Trophoblast cell (in vitro differentiated cells and primary cell): ENCODE measurements around the gene TAGLN2.
"Not testable (repeated sequence)": the region's sequence is repeated elsewhere in the genome, so short reads cannot be mapped to it uniquely, and the experiment has no call there.

Experiments
- DNase-seq, 2 donors: peaks; one replicate each; pipeline ENCODE4 v3.0.0-alpha.2; 2016
- H2AFZ ChIP-seq: 2 replicates; pipeline ENCODE4 v1.6.1; 2013; ENCODE audit warnings: low read length, moderate library complexity, mild to moderate bottlenecking; ENCODE audit not compliant: insufficient read depth, poor library complexity
- H2AK5ac ChIP-seq: 2 replicates; pipeline ENCODE4 v1.6.1; 2013; ENCODE audit warnings: mild to moderate bottlenecking, low read length
- H2BK120ac ChIP-seq: 2 replicates; pipeline ENCODE4 v1.6.1; 2013; ENCODE audit warnings: low read length, mild to moderate bottlenecking, moderate library complexity; ENCODE audit not compliant: insufficient read depth, poor library complexity
- H2BK12ac ChIP-seq: 2 replicates; pipeline ENCODE4 v1.6.1; 2013; ENCODE audit warnings: mild to moderate bottlenecking, low read length, moderate library complexity
- H2BK5ac ChIP-seq: 2 replicates; pipeline ENCODE4 v1.6.1; 2013; ENCODE audit warnings: low read length, low read depth, moderate library complexity, mild to moderate bottlenecking; ENCODE audit not compliant: poor library complexity
- H3K14ac ChIP-seq: 2 replicates; pipeline ENCODE4 v1.6.1; 2013; ENCODE audit warnings: mild to moderate bottlenecking, low read length
- H3K18ac ChIP-seq: 2 replicates; pipeline ENCODE4 v1.6.1; 2013; ENCODE audit warnings: mild to moderate bottlenecking, low read length
- H3K23ac ChIP-seq: 2 replicates; pipeline ENCODE4 v1.6.1; 2013; ENCODE audit warnings: low read length
- H3K27ac ChIP-seq: 2 replicates; pipeline ENCODE4 v1.5.1; 2013; ENCODE audit warnings: low read depth, mild to moderate bottlenecking, inconsistent platforms, low read length, moderate library complexity
- H3K27me3 ChIP-seq: 2 replicates; pipeline ENCODE4 v1.6.1; 2013; ENCODE audit warnings: inconsistent platforms, mild to moderate bottlenecking, low read length, moderate library complexity; ENCODE audit not compliant: insufficient read depth
- H3K36me3 ChIP-seq, 2 experiments: 1 replicate in 1 of 2; 2 replicates in 1 of 2; pipeline ENCODE4 v1.6.1; 2013; ENCODE audit warnings: low read length in 2 of 2, mild to moderate bottlenecking in 2 of 2, moderate library complexity in 1 of 2; ENCODE audit not compliant: insufficient read depth in 2 of 2, control insufficient read depth in 1 of 2
- H3K4ac ChIP-seq: 2 replicates; pipeline ENCODE4 v1.6.1; 2013; ENCODE audit warnings: low read depth, mild to moderate bottlenecking, low read length, moderate library complexity
- H3K4me1 ChIP-seq, 2 experiments: 1 replicate in 1 of 2; 2 replicates in 1 of 2; pipeline ENCODE4 v1.6.1; 2013; ENCODE audit warnings: low read length in 2 of 2, mild to moderate bottlenecking in 2 of 2, moderate library complexity in 1 of 2; ENCODE audit not compliant: insufficient read depth in 2 of 2, control insufficient read depth in 1 of 2
- H3K4me2 ChIP-seq: 2 replicates; pipeline ENCODE4 v1.6.1; 2013; ENCODE audit warnings: inconsistent platforms, mild to moderate bottlenecking, low read length, moderate library complexity
- H3K4me3 ChIP-seq: 2 replicates; pipeline ENCODE4 v1.5.1; 2013; ENCODE audit warnings: mild to moderate bottlenecking, low read depth, low read length, inconsistent platforms
- H3K79me1 ChIP-seq: one replicate; pipeline ENCODE4 v1.6.1; 2013; ENCODE audit warnings: low read length
- H3K79me2 ChIP-seq: 2 replicates; pipeline ENCODE4 v1.6.1; 2013; ENCODE audit warnings: low read length, mild to moderate bottlenecking; ENCODE audit not compliant: control insufficient read depth, insufficient read depth, poor library complexity
- H3K9ac ChIP-seq: 2 replicates; pipeline ENCODE4 v1.6.1; 2013; ENCODE audit warnings: mild to moderate bottlenecking, low read length
- H3K9me3 ChIP-seq: 2 replicates; pipeline ENCODE4 v1.6.1; 2013; ENCODE audit warnings: low read depth, mild to moderate bottlenecking, control low read depth, inconsistent platforms, low read length; ENCODE audit not compliant: insufficient read depth
- H4K12ac ChIP-seq: 2 replicates; pipeline ENCODE4 v1.6.1; 2013; ENCODE audit warnings: low read depth, mild to moderate bottlenecking, low read length, moderate library complexity
- H4K8ac ChIP-seq: 2 replicates; pipeline ENCODE4 v1.6.1; 2013; ENCODE audit warnings: low read depth, mild to moderate bottlenecking, low read length, moderate library complexity
- H4K91ac ChIP-seq: one replicate; pipeline ENCODE4 v1.6.1; 2013; ENCODE audit warnings: low read depth, mild to moderate bottlenecking, low read length, moderate library complexity
- WGBS: extraction: QIAGEN DNeasy Blood & Tissue Kit; methylation state at CpG from one replicate; pipeline ENCODE4 v1.1.7; 2013; ENCODE audit warnings: missing lambda C conversion rate; ENCODE audit not compliant: insufficient read length, insufficient coverage; ENCODE audit errors: extremely low coverage; 5-methylcytosine and 5-hydroxymethylcytosine counted together

Gene TAGLN2

DNA sequence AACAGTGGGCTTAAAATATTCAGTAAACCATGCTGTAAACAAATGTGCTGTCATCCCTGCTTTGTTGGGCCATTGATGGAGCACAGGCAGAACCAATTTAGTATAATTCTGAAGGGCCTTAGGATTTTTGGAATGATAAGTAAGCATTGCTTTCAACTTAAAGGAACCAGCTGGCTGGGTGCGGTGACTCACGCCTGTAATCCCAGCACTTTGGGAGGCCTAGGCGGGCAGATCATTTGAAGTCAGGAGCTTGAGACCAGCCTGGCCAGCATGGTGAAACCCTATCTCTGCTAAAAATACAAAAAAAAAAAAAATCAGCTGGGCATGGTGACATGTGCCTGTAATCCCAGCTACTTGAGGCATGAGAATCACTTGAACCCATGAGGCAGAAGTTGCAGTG is 21.3 kb downstream of the TAGLN2 start:
- H3K4me2 ChIP-seq, H4K12ac ChIP-seq, H4K8ac ChIP-seq, H2AFZ ChIP-seq, H4K91ac ChIP-seq, H2BK120ac ChIP-seq, H3K36me3 ChIP-seq, H3K23ac ChIP-seq, H3K4ac ChIP-seq, H3K9me3 ChIP-seq, H2AK5ac ChIP-seq, H2BK12ac ChIP-seq, H3K27me3 ChIP-seq, H3K4me3 ChIP-seq, H2BK5ac ChIP-seq, H3K79me2 ChIP-seq, H3K14ac ChIP-seq, H3K9ac ChIP-seq, H3K27ac ChIP-seq, H3K18ac ChIP-seq: not testable (repeated sequence)
- Histone ChIP-seq H3K4me1 (peaks cover 32 to 40% of the 10 kb centered on the region in 2 experiments), H3K79me1 (peaks cover 37% of the 10 kb centered on the region)
- WGBS: no CpG with 5 or more reads among the region's 3 CpGs
- DNase-seq: peak; percentile 84 to 90

DNA sequence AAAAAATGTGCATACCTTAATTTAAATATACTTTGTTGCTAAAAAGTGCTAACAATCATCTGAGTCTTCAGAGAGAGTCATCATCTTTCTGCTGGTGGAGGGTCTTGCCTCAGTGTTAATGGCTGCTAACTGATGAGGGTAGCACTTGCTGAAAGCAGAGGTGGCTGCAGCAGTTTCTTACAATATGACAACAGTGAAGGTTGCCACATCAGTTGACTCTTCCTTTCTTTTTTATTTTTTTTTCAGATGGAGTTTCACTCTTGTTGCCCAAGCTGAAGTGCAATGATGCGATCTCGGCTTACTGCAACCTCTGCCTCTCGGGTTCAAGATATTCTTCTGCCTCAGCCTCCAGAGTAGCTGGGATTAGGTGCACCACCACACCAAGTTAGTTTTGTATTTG is 22.8 kb downstream of the TAGLN2 start:
- no peak overlapping the region for H3K27ac ChIP-seq
- WGBS: no CpG with 5 or more reads among the region's 3 CpGs
- H2BK5ac ChIP-seq: no peak overlapping the region
- H3K23ac ChIP-seq: no peak overlapping the region
- no peak overlapping the region for H2AK5ac ChIP-seq
- H4K12ac ChIP-seq: no peak overlapping the region
- H3K79me2 ChIP-seq: no peaks in the 10 kb centered on the region
- H3K18ac ChIP-seq: no peak overlapping the region
- no peak overlapping the region for H2AFZ ChIP-seq
- no peaks in the 10 kb centered on the region for H3K27me3 ChIP-seq
- no peak overlapping the region for H4K8ac ChIP-seq
- H3K36me3 ChIP-seq: no peaks in the 10 kb centered on the region
- H3K9me3 ChIP-seq: no peaks in the 10 kb centered on the region
- no peak overlapping the region for H3K9ac ChIP-seq
- H3K4ac ChIP-seq: no peak overlapping the region
- DNase-seq: peak in 1 of 2 donors; percentile 58
- no peak overlapping the region for H3K4me2 ChIP-seq
- no peak overlapping the region for H2BK120ac ChIP-seq
- H4K91ac ChIP-seq: no peak overlapping the region
- no peak overlapping the region for H3K4me3 ChIP-seq
- H2BK12ac ChIP-seq: no peak overlapping the region
- peaks cover 28% of the 10 kb centered on the region for H3K79me1 ChIP-seq
- peaks cover 21 to 31% of the 10 kb centered on the region in 2 experiments for H3K4me1 ChIP-seq
- no peak overlapping the region for H3K14ac ChIP-seq

DNA sequence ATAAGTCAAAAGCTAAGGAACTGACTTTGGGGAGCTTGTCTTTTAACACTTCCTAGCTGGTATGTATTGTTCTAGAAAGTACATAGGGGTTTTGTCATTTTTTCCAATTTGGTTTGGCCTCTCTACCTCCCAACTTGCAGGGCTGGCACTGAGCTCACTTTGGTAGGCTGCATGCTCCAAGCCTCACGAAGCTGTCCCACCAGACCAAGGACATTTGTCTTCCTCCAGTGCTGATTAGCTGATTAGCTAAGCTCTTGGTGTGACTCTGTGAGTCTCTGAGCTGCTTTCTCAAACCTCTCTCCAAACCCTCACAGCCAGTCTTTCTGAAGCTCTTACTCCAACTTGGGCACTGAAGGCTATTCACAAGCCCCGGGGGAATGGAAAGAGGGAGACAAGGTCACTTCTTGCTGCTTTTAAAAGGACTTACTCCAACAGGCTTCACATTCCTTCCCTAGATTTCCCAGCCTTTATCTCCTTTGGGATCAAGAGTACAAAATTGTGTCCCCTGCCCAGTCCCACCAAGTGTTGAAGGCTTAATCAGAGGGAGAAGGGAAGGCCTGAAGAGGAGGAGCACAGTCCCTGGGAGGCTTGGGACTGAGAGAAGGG is 24.4 kb downstream of the TAGLN2 start:
- H4K8ac ChIP-seq: peak overlapping the region; percentile 77
- H3K27me3 ChIP-seq: no peaks in the 10 kb centered on the region
- H3K79me1 ChIP-seq: peaks cover 21% of the 10 kb centered on the region
- peak overlapping the region; percentile 91 for H2BK120ac ChIP-seq
- H3K36me3 ChIP-seq: no peaks in the 10 kb centered on the region
- H3K23ac ChIP-seq: no peak overlapping the region
- WGBS: no CpG with 5 or more reads among the region's 2 CpGs
- H2AFZ ChIP-seq: peak overlapping the region; percentile 40
- H3K27ac ChIP-seq: peak overlapping the region; percentile 88
- peak in 1 of 2 donors; percentile 53 for DNase-seq
- H3K4me3 ChIP-seq: no peak overlapping the region
- H3K4ac ChIP-seq: peak overlapping the region; percentile 69
- H3K4me2 ChIP-seq: peak overlapping the region; percentile 64
- no peak overlapping the region for H4K12ac ChIP-seq
- peak overlapping the region; percentile 73 for H3K14ac ChIP-seq
- no peaks in the 10 kb centered on the region for H3K9me3 ChIP-seq
- H3K18ac ChIP-seq: peak overlapping the region; percentile 82
- peak overlapping the region; percentile 94 for H4K91ac ChIP-seq
- peaks cover 14 to 22% of the 10 kb centered on the region in 2 experiments for H3K4me1 ChIP-seq
- no peaks in the 10 kb centered on the region for H3K79me2 ChIP-seq
- H3K9ac ChIP-seq: no peak overlapping the region
- H2BK5ac ChIP-seq: peak overlapping the region; percentile 90
- H2AK5ac ChIP-seq: no peak overlapping the region
- peak overlapping the region; percentile 69 for H2BK12ac ChIP-seq

DNA sequence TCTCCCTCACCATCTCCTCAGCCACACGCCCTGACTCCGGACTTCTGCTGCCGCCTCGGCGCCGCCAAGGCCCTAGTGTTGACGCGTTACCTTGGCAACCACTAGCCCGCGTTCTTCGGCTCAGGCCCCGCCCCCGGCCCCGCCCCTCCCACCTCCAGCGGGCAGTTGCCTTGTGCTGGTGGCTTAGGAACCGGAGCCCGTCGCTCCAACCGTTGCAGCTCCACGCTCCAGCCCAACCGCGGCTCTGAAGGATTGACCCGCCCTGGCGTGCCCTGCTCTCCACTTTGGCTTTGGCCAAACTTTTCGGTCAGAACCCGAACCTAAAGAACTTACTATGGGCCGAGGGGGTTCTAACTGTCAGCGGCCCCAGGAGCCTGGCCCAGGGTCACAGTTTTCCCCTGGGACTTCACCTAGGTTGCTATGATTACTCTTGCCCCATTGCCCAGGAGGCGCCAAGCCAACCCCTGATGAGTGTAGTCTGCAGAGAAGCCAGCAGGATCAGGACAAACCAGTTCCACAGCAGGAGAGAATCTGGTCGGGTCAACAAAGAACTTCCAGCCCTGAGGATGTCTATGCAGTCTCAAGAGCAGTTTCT is 25.1 kb downstream of the TAGLN2 start, which contains the start of gene CFAP45:
TSS of gene CFAP45 (minus strand) at position 80 of the 595 bp plus-strand sequence. CDS start at position 13, 67 bp downstream.
- H3K9me3 ChIP-seq: no peaks in the 10 kb centered on the region
- H3K14ac ChIP-seq: peak within 1 kb of the TSS; percentile 87
- H3K36me3 ChIP-seq: no peaks in the 10 kb centered on the region
- peak within 1 kb of the TSS; percentile 86 for H4K8ac ChIP-seq
- H3K4ac ChIP-seq: peak within 1 kb of the TSS; percentile 69
- H3K9ac ChIP-seq: no peak within 1 kb of the TSS
- H3K23ac ChIP-seq: no peak within 1 kb of the TSS
- peak within 1 kb of the TSS; percentile 92 for H2BK120ac ChIP-seq
- peak within 1 kb of the TSS; percentile 82 for H3K18ac ChIP-seq
- H3K4me2 ChIP-seq: peak within 1 kb of the TSS; percentile 64
- no peak within 1 kb of the TSS for H3K4me3 ChIP-seq
- WGBS: no CpG with 5 or more reads among the region's 30 CpGs
- peak within 1 kb of the TSS; percentile 73 for H2AK5ac ChIP-seq
- peak within 1 kb of the TSS; percentile 88 for H3K27ac ChIP-seq
- H4K12ac ChIP-seq: peak within 1 kb of the TSS; percentile 37
- peak within 1 kb of the TSS; percentile 94 for H4K91ac ChIP-seq
- no peaks in the 10 kb centered on the region for H3K79me2 ChIP-seq
- peaks cover 21% of the 10 kb centered on the region for H3K79me1 ChIP-seq
- H3K27me3 ChIP-seq: no peaks in the 10 kb centered on the region
- peak within 1 kb of the TSS; percentile 93 for H2BK12ac ChIP-seq
- H2BK5ac ChIP-seq: peak within 1 kb of the TSS; percentile 96
- DNase-seq: peak; percentile 96 to 97
- peak within 1 kb of the TSS; percentile 40 for H2AFZ ChIP-seq
- H3K4me1 ChIP-seq: peaks cover 14 to 22% of the 10 kb centered on the region in 2 experiments
